GM23338 (cell line): ENCODE results near the gene DDX41. TPM values are rescaled to one million over a fixed set of nuclear protein-coding genes. Genes with fewer than 3 reads are reported as not detected.

ENCODE experiments used
- ATAC-seq: fragments of 200-7000 bp; cut with Tn5 transposase; 3 replicates; pipeline ENCODE4 v1.9.1; 2020
- DNase-seq: peaks from one replicate; pipeline ENCODE4 v3.0.0-alpha.2; 2015; ENCODE audit warnings: low spot score
- H2AFZ ChIP-seq: fragments of 200-600 bp; sonication (generic); 2 replicates; pipeline ENCODE4 v1.8.0; 2016; ENCODE audit warnings: antibody characterized with exemption, mild to moderate bottlenecking, moderate library complexity
- H3F3A ChIP-seq: fragments of 200-600 bp; sonication (generic); replicated peaks from 2 replicates; pipeline ENCODE4 v1.8.0; 2017; ENCODE audit warnings: antibody characterized with exemption, mixed run types, low read depth
- H3K27ac ChIP-seq: fragments of 200-600 bp; sonication (generic); 2 replicates; pipeline ENCODE4 v1.6.1; 2016; ENCODE audit warnings: low read depth
- H3K27me3 ChIP-seq: fragments of 200-600 bp; sonication (generic); 2 replicates; pipeline ENCODE4 v1.8.0; 2016; ENCODE audit warnings: mild to moderate bottlenecking, mixed run types, moderate library complexity; ENCODE audit not compliant: insufficient read depth
- H3K36me3 ChIP-seq: fragments of 200-600 bp; sonication (generic); 2 replicates; pipeline ENCODE4 v1.8.0; 2016; ENCODE audit warnings: mild to moderate bottlenecking; ENCODE audit not compliant: insufficient read depth
- H3K4me1 ChIP-seq: fragments of 200-600 bp; sonication (generic); 2 replicates; pipeline ENCODE4 v1.8.0; 2016; ENCODE audit warnings: mild to moderate bottlenecking, moderate library complexity; ENCODE audit not compliant: insufficient read depth
- H3K4me2 ChIP-seq: fragments of 200-600 bp; sonication (generic); 2 replicates; pipeline ENCODE4 v1.7.1; 2017; ENCODE audit warnings: mixed run types
- H3K4me3 ChIP-seq: fragments of 200-600 bp; sonication (generic); 2 replicates; pipeline ENCODE4 v1.6.1; 2016; ENCODE audit warnings: mixed run types
- H3K79me2 ChIP-seq: fragments of 200-600 bp; sonication (generic); replicated peaks from 2 replicates; pipeline ENCODE4 v1.8.0; 2017; ENCODE audit warnings: mild to moderate bottlenecking; ENCODE audit not compliant: insufficient read depth
- H3K9me2 ChIP-seq: fragments of 200-600 bp; sonication (generic); 2 replicates; pipeline ENCODE4 v1.8.0; 2017; ENCODE audit not compliant: insufficient read depth
- H4K20me1 ChIP-seq: fragments of 200-600 bp; sonication (generic); replicated peaks from 2 replicates; pipeline ENCODE4 v1.8.0; 2017; ENCODE audit warnings: mild to moderate bottlenecking; ENCODE audit not compliant: insufficient read depth
- H3K27ac Mint-ChIP-seq: 2 replicates; pipeline ENCODE4 v1.8.0; 2020; ENCODE audit warnings: inconsistent platforms, mild to moderate bottlenecking, moderate library complexity, mixed read lengths
- H3K27me3 Mint-ChIP-seq: 3 replicates; pipeline ENCODE4 v1.8.0; 2022; ENCODE audit warnings: low read depth, mild to moderate bottlenecking, moderate library complexity, mixed read lengths, inconsistent platforms; ENCODE audit not compliant: insufficient read depth, poor library complexity
- H3K36me3 Mint-ChIP-seq: 3 replicates; pipeline ENCODE4 v1.8.0; 2021; ENCODE audit warnings: low read depth, mild to moderate bottlenecking, inconsistent platforms, moderate library complexity, mixed read lengths
- H3K4me1 Mint-ChIP-seq: 3 replicates; pipeline ENCODE4 v1.8.0; 2020; ENCODE audit warnings: mild to moderate bottlenecking, inconsistent platforms, mixed read lengths
- H3K4me3 Mint-ChIP-seq: 3 replicates; pipeline ENCODE4 v1.8.0; 2021; ENCODE audit warnings: moderate library complexity, mild to moderate bottlenecking, inconsistent platforms, mixed read lengths
- H3K9me3 Mint-ChIP-seq: 3 replicates; pipeline ENCODE4 v1.8.0; 2020; ENCODE audit warnings: moderate library complexity, mild to moderate bottlenecking, inconsistent platforms, mixed read lengths
- EZH2 ChIP-seq: fragments of 200-600 bp; sonication (generic); IDR thresholded peaks from one replicate; pipeline ENCODE4 v1.8.0; 2017; ENCODE audit warnings: antibody characterized with exemption, mild to moderate bottlenecking, low read depth; ENCODE audit not compliant: unreplicated experiment
- EZH2phosphoT487 ChIP-seq: fragments of 200-600 bp; sonication (generic); IDR thresholded peaks from one replicate; pipeline ENCODE4 v1.8.1; 2018; ENCODE audit warnings: antibody characterized with exemption; ENCODE audit not compliant: unreplicated experiment
- JUNB ChIP-seq: IDR thresholded peaks from one replicate; pipeline ENCODE4 v1.6.1; 2016; ENCODE audit warnings: antibody characterized with exemption; ENCODE audit not compliant: unreplicated experiment
- polyA plus RNA-seq: library from polyadenylated mRNA; unstranded; fragments of >200 nt; fragmentation: Nextera tagmentation; extraction: Ambion mirVana; gene quantifications from 2 replicates; pipeline ENCODE4 v1.2.1, GENCODE V29; 2016
- total RNA-seq: library from RNA; depleted of rRNA; stranded (reverse); fragments of >200 nt; shearing (Covaris generic); gene quantifications from 2 replicates; pipeline ENCODE4 v1.2.3, GENCODE V29; 2014
- TF ChIP-seq, protein P1 (sequence below): IDR thresholded peaks from one replicate; pipeline ENCODE4 v1.6.1; 2018; ENCODE audit warnings: antibody characterized with exemption; ENCODE audit not compliant: unreplicated experiment
- TF ChIP-seq, protein P2 (sequence below): fragments of 250-450 bp; sonication (Bioruptor Pico); IDR thresholded peaks from 2 replicates; pipeline ENCODE4 v1.5.0; 2020; ENCODE audit warnings: mild to moderate bottlenecking, moderate library complexity

Gene DDX41
- total and polyA plus RNA-seq, 2 experiments from 2014 or later, result 67.1 to 139 TPM

DNA sequence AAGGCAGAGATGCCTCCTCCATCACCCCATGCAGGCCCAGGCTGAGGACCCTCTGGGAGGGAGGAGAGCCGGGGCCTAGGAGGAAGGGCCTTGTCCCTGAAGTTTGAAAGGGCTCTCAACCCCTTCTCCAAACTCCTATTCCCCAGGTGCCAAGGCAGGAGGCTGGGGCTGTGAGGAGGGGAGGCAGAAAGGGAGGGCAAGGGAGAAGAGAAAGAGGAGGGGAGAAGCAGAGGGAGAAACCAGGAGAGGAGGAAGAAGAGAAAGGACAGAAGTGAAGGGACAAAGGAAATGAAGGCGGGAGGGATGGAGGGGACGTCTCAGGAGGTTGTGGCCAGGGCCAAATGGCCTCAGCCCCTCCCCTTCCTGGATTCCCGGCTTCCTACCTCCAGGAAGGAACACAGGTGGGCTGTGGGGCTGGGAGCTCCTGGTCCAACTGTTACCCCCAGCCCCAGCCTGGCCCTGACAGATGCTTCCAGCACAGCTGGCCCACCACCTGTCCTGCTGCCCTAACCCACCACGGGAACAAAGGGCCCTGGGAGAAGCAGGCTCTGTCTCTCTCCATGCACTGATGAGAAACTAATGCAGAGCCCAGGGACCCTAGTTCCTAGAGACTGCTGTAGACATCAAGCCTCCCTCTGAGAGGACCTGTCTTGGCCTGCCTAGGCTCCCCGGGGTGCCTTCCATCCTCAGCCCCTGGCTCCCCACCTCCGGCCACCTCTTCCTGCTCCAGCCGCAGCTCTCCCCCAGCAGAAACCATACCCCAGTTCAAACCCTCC, 46.8 kb downstream of the DDX41 start (continued):
- TF ChIP-seq, protein P1, sequence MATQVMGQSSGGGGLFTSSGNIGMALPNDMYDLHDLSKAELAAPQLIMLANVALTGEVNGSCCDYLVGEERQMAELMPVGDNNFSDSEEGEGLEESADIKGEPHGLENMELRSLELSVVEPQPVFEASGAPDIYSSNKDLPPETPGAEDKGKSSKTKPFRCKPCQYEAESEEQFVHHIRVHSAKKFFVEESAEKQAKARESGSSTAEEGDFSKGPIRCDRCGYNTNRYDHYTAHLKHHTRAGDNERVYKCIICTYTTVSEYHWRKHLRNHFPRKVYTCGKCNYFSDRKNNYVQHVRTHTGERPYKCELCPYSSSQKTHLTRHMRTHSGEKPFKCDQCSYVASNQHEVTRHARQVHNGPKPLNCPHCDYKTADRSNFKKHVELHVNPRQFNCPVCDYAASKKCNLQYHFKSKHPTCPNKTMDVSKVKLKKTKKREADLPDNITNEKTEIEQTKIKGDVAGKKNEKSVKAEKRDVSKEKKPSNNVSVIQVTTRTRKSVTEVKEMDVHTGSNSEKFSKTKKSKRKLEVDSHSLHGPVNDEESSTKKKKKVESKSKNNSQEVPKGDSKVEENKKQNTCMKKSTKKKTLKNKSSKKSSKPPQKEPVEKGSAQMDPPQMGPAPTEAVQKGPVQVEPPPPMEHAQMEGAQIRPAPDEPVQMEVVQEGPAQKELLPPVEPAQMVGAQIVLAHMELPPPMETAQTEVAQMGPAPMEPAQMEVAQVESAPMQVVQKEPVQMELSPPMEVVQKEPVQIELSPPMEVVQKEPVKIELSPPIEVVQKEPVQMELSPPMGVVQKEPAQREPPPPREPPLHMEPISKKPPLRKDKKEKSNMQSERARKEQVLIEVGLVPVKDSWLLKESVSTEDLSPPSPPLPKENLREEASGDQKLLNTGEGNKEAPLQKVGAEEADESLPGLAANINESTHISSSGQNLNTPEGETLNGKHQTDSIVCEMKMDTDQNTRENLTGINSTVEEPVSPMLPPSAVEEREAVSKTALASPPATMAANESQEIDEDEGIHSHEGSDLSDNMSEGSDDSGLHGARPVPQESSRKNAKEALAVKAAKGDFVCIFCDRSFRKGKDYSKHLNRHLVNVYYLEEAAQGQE, result no peak

DNA sequence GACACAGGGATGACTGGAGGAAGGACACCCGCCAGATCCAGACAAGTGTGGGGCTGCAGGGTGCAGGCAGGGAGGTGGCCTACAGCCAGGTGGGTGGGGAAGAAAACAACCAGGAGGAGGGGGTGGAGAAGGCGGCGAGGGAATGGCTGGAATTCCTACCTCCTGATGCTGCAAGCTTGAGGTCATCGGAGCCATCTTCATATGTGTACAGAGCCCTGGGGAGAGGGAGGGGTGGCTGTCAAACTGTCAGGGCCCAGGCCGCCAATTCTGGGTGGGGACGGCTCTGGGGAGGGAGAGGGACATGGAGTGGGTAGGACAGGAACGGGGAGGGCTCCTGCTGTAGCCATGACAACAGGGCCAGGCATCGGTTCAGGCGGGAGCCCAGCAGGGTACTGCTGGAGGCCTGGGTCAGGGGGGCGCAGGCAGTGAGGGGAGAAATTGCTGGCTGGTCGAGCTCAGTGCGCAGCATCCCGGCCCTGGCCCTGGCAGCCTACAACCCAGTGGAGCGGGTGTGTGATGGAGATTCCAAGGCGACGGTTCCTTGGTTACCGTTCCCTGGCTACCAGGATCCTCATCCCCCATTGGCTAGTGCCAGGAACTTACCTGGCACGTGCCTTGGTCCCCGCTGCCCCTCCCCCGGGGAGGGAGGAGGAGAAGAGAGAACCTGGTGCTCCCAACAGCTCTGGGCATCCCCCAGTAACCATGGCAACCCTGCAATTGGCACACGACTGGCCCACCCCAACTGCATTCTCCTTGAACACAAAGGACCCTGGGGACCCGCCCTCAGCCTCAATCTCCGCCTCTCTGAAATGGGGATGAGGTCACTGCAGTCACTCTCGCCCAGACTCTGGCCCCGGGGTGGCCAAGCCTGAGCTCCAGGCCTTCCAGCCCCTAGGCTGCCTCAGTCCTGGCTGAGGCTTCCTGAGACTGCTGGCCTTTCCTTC, 47.8 kb downstream of the DDX41 start:
- peaks cover 20% of the 10 kb centered on the region for H3K27me3 Mint-ChIP-seq
- DNase-seq (peak; percentile 86), ATAC-seq (peak; percentile 32)
- H3K27ac ChIP-seq, result peak overlapping the region; percentile 90
- peaks cover 32% of the 10 kb centered on the region for H3K36me3 ChIP-seq
- H3K4me2 ChIP-seq, result peak overlapping the region; percentile 92
- peaks cover 45% of the 10 kb centered on the region for H4K20me1 ChIP-seq
- peaks cover 56% of the 10 kb centered on the region for H3K79me2 ChIP-seq
- H3K9me3 Mint-ChIP-seq, result peaks cover 12% of the 10 kb centered on the region
- H3K4me1 ChIP-seq, result peaks cover 35% of the 10 kb centered on the region
- peaks cover 77% of the 10 kb centered on the region for H3K36me3 Mint-ChIP-seq
- no peak overlapping the region for H2AFZ ChIP-seq
- peaks cover 33% of the 10 kb centered on the region for H3F3A ChIP-seq
- H3K27ac Mint-ChIP-seq, result peak overlapping the region; percentile 89
- no peaks in the 10 kb centered on the region for H3K9me2 ChIP-seq
- 0 out of 2 replicates have a peak overlapping the region, but pooled peaks have one; percentile 37 for H3K4me3 ChIP-seq
- H3K4me1 Mint-ChIP-seq, result peaks cover 31% of the 10 kb centered on the region
- H3K4me3 Mint-ChIP-seq, result no peak overlapping the region; the same call in 2 of the 3 replicates
- H3K27me3 ChIP-seq, result no peaks in the 10 kb centered on the region
- TF ChIP-seq, protein P2, sequence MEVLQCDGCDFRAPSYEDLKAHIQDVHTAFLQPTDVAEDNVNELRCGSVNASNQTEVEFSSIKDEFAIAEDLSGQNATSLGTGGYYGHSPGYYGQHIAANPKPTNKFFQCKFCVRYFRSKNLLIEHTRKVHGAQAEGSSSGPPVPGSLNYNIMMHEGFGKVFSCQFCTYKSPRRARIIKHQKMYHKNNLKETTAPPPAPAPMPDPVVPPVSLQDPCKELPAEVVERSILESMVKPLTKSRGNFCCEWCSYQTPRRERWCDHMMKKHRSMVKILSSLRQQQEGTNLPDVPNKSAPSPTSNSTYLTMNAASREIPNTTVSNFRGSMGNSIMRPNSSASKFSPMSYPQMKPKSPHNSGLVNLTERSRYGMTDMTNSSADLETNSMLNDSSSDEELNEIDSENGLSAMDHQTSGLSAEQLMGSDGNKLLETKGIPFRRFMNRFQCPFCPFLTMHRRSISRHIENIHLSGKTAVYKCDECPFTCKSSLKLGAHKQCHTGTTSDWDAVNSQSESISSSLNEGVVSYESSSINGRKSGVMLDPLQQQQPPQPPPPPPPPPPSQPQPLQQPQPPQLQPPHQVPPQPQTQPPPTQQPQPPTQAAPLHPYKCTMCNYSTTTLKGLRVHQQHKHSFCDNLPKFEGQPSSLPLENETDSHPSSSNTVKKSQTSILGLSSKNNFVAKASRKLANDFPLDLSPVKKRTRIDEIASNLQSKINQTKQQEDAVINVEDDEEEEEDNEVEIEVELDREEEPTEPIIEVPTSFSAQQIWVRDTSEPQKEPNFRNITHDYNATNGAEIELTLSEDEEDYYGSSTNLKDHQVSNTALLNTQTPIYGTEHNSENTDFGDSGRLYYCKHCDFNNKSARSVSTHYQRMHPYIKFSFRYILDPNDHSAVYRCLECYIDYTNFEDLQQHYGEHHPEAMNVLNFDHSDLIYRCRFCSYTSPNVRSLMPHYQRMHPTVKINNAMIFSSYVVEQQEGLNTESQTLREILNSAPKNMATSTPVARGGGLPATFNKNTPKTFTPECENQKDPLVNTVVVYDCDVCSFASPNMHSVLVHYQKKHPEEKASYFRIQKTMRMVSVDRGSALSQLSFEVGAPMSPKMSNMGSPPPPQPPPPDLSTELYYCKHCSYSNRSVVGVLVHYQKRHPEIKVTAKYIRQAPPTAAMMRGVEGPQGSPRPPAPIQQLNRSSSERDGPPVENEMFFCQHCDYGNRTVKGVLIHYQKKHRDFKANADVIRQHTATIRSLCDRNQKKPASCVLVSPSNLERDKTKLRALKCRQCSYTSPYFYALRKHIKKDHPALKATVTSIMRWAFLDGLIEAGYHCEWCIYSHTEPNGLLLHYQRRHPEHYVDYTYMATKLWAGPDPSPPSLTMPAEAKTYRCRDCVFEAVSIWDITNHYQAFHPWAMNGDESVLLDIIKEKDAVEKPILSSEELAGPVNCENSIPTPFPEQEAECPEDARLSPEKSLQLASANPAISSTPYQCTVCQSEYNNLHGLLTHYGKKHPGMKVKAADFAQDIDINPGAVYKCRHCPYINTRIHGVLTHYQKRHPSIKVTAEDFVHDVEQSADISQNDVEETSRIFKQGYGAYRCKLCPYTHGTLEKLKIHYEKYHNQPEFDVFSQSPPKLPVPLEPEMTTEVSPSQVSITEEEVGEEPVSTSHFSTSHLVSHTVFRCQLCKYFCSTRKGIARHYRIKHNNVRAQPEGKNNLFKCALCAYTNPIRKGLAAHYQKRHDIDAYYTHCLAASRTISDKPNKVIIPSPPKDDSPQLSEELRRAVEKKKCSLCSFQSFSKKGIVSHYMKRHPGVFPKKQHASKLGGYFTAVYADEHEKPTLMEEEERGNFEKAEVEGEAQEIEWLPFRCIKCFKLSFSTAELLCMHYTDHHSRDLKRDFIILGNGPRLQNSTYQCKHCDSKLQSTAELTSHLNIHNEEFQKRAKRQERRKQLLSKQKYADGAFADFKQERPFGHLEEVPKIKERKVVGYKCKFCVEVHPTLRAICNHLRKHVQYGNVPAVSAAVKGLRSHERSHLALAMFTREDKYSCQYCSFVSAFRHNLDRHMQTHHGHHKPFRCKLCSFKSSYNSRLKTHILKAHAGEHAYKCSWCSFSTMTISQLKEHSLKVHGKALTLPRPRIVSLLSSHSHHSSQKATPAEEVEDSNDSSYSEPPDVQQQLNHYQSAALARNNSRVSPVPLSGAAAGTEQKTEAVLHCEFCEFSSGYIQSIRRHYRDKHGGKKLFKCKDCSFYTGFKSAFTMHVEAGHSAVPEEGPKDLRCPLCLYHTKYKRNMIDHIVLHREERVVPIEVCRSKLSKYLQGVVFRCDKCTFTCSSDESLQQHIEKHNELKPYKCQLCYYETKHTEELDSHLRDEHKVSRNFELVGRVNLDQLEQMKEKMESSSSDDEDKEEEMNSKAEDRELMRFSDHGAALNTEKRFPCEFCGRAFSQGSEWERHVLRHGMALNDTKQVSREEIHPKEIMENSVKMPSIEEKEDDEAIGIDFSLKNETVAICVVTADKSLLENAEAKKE (CRISPR knock-in tag), result no peak
- TF ChIP-seq, protein P1, result no peak
- TF ChIP-seq EZH2phosphoT487, result no peak
- TF ChIP-seq EZH2, result no peak
- no peak for TF ChIP-seq JUNB
